B cell (primary cell): ENCODE results near the gene HOXB1. TPM values are rescaled to one million over a fixed set of nuclear protein-coding genes. Genes with fewer than 3 reads are reported as not detected.
A peak's percentile ranks its signal among the peaks of the same experiment; 100 is the strongest.

Experiments
- ATAC-seq: fragments of 200-7000 bp; cut with Tn5 transposase; one replicate; pipeline ENCODE4 v1.10.0; 2021; ENCODE audit warnings: low read depth, mild to moderate bottlenecking, moderate number of reproducible peaks, moderate library complexity
- CTCF ChIA-PET: fragments of 350-600 bp; sonication (Branson Sonifier 250); formaldehyde crosslinking; loops from one replicate; lab custom pipeline; 2021; ENCODE audit warnings: antibody characterized with exemption, inconsistent platforms; lab: Charles Lee
- POLR2A ChIA-PET: fragments of 350-600 bp; sonication (Branson Sonifier 250); formaldehyde crosslinking; loops from one replicate; lab custom pipeline; 2021; ENCODE audit warnings: antibody characterized with exemption; lab: Charles Lee
- DNase-seq: peaks from one replicate; pipeline ENCODE4 v3.0.0; 2013
- H2AFZ ChIP-seq: 2 replicates; pipeline ENCODE4 v1.6.1; 2012; ENCODE audit warnings: mild to moderate bottlenecking, low read depth, low read length; ENCODE audit not compliant: insufficient read depth, poor library complexity, severe bottlenecking
- H3K27ac ChIP-seq, 2 donors: 1 replicate in 1 of 2; 2 replicates in 1 of 2; pipeline ENCODE4 v1.5.1; 2012 to 2013; ENCODE audit warnings: low read length in 2 of 2, mild to moderate bottlenecking in 2 of 2, moderate library complexity in 1 of 2
- H3K27me3 ChIP-seq, 4 experiments: fragments of 200-600 bp in 1 of 4; sonication (generic) in 1 of 4; replicated peaks in 1 of 4; 1 replicate in 2 of 4; 2 replicates in 2 of 4; pipeline versions ENCODE4 v1.6.1 to v1.7.0; 2013 to 2016; ENCODE audit warnings: low read length in 3 of 4, mild to moderate bottlenecking in 2 of 4, mixed read lengths in 1 of 4, moderate library complexity in 1 of 4; ENCODE audit not compliant: insufficient read depth in 4 of 4, control insufficient read depth in 3 of 4; ENCODE audit errors: control extremely low read depth in 1 of 4
- H3K36me3 ChIP-seq, 2 experiments: replicated peaks in 1 of 2; 1 replicate in 1 of 2; 2 replicates in 1 of 2; pipeline versions ENCODE4 v1.6.1 to v1.7.1; 2013; ENCODE audit warnings: low read length in 1 of 2; ENCODE audit not compliant: insufficient read depth in 2 of 2, control insufficient read depth in 1 of 2; ENCODE audit errors: control extremely low read depth in 1 of 2, extremely low read depth in 1 of 2
- H3K4me1 ChIP-seq, 2 donors: fragments of 200-600 bp in 1 of 2; sonication (generic) in 1 of 2; 1 replicate in 1 of 2; 2 replicates in 1 of 2; pipeline versions ENCODE4 v1.5.1 to v1.6.1; 2013 to 2017; ENCODE audit warnings: low read length in 2 of 2; ENCODE audit not compliant: control insufficient read depth in 2 of 2, insufficient read depth in 2 of 2
- H3K4me2 ChIP-seq: replicated peaks from 2 replicates; pipeline ENCODE3; 2012; ENCODE audit warnings: mild to moderate bottlenecking, low read depth, low read length; ENCODE audit not compliant: poor library complexity, severe bottlenecking
- H3K4me3 ChIP-seq, 5 experiments: fragments of 200-600 bp in 1 of 5; sonication (generic) in 1 of 5; 1 replicate in 3 of 5; 2 replicates in 2 of 5; pipeline versions ENCODE4 v1.5.1 to v1.7.0; 2011 to 2016; ENCODE audit warnings: low read length in 4 of 5, mild to moderate bottlenecking in 4 of 5, low read depth in 2 of 5, control low read depth in 1 of 5, moderate library complexity in 1 of 5; ENCODE audit not compliant: insufficient read depth in 1 of 5; ENCODE audit errors: control extremely low read depth in 1 of 5, extremely low read depth in 1 of 5
- H3K79me2 ChIP-seq: fragments of 200-600 bp; sonication (generic); one replicate; pipeline ENCODE4 v1.6.0; 2016; ENCODE audit warnings: low read length; ENCODE audit not compliant: control insufficient read depth, insufficient read depth
- H3K9ac ChIP-seq: fragments of 200-600 bp; sonication (generic); 2 replicates; pipeline ENCODE4 v1.6.1; 2017; ENCODE audit warnings: mild to moderate bottlenecking, low read length, moderate library complexity
- H3K9me3 ChIP-seq, 3 donors: one replicate each; pipeline versions ENCODE4 v1.6.1 to v1.7.1; 2013; ENCODE audit warnings: low read length in 2 of 3; ENCODE audit not compliant: control insufficient read depth in 2 of 3, insufficient read depth in 1 of 3; ENCODE audit errors: control extremely low read depth in 1 of 3
- H4K20me1 ChIP-seq: 2 replicates; pipeline ENCODE4 v1.6.0; 2012; ENCODE audit warnings: mild to moderate bottlenecking, low read length; ENCODE audit not compliant: insufficient read depth, control insufficient read depth, poor library complexity, severe bottlenecking
- H3K27ac Mint-ChIP-seq: one replicate; pipeline ENCODE4 v1.8.0; 2021; ENCODE audit warnings: mixed read lengths
- H3K27me3 Mint-ChIP-seq: one replicate; pipeline ENCODE4 v1.8.0; 2021; ENCODE audit warnings: mixed read lengths
- H3K4me1 Mint-ChIP-seq: one replicate; pipeline ENCODE4 v1.8.0; 2021; ENCODE audit warnings: mixed read lengths
- H3K4me3 Mint-ChIP-seq: one replicate; pipeline ENCODE4 v1.8.0; 2021; ENCODE audit warnings: mixed read lengths
- H3K9me3 Mint-ChIP-seq: one replicate; pipeline ENCODE4 v1.8.0; 2022; ENCODE audit warnings: mixed read lengths; ENCODE audit not compliant: insufficient read depth
- CTCF ChIP-seq: fragments of 200-600 bp; IDR thresholded peaks from one replicate; pipeline ENCODE4 v1.8.0; 2022; ENCODE audit warnings: antibody characterized with exemption, mild to moderate bottlenecking
- EZH2 ChIP-seq: IDR thresholded peaks from 2 replicates; pipeline ENCODE4 v1.6.1; 2012; ENCODE audit warnings: borderline replicate concordance, low read depth, mild to moderate bottlenecking, moderate library complexity, low read length; ENCODE audit not compliant: insufficient read depth, poor library complexity, severe bottlenecking
- WGBS: methylation state at CpG from one replicate; pipeline ENCODE4 v1.1.5; 2013; ENCODE audit warnings: missing lambda C conversion rate; ENCODE audit not compliant: insufficient coverage; 5-methylcytosine and 5-hydroxymethylcytosine counted together
- intact Hi-C: fragments of 100-400 bp; cut with micrococcal nuclease; formaldehyde crosslinking; loops from one replicate; pipeline ENCODE4 v1.10.0; 2022
- polyA plus RNA-seq: library from polyadenylated mRNA; depleted of rRNA; stranded (reverse); fragments of >200 nt; gene quantifications from 2 replicates; pipeline ENCODE4 v1.2.3, GENCODE V29; 2012
- total RNA-seq, 2 donors: library from RNA; stranded (reverse); fragments of 120-200 nt in 1 of 2; gene quantifications; 1 replicate in 1 of 2; 2 replicates in 1 of 2; pipeline versions ENCODE4 v1.2.3 to v1.2.4, GENCODE V29; 2013 to 2022

The HOXB1 gene
- total and polyA plus RNA-seq, 2 donors (not counting 1 experiment from before 2014, with no cell fraction given) = not detected

DNA sequence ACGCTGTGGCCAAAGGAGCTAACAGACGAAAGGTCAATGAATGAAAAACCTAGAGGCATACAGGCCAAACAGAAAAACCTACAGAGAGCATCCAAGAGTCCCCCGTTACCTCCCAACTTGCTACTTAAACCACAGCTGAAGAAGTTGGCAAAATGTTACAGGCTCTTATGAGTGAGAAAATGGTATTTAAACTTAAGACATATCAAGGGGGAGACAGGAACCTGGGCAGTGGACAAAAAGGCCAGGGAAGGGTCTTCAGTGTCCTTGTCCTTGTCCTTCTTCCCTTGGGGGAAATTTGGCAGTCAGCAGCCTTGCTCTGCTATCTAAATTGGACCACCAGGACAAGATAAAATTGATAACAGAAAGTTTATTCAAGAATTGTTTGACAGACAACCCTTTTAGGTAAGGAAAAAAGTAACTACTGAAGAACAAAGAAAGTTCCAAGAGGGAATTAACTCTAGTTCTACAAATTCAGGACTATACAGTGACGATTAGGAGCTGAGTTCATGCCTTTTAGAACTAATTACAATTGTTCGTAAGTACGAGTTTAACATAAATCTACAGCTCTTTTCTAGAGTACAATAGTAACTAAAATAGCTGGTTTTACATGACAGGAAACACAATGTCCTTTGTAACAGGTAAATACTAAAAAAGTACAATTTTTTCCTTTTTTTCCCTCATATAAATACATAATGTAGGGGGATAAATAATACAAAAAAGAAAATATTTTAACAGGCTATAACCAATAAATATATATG lies 17.9 kb upstream of the HOXB1 start:
- DNase-seq = no peak
- Mint-ChIP-seq H3K4me3 (no peak overlapping the region), H3K27me3 (peaks cover 42% of the 10 kb centered on the region), H3K27ac (no peak overlapping the region), H3K4me1 (peaks cover 13% of the 10 kb centered on the region), H3K9me3 (no peaks in the 10 kb centered on the region)
- ChIA-PET CTCF (interaction anchor here (0.6 to 1.1 kb wide), 2 partner anchors 197 to 292 kb away, joined by 4 read pairs; no protein-coding TSS in a partner anchor), POLR2A (no interaction called here)
- peak overlapping the region; percentile 61 for H3K4me2 ChIP-seq
- peak overlapping the region; percentile 24 for H2AFZ ChIP-seq
- no peaks in the 10 kb centered on the region for H3K36me3 ChIP-seq
- H3K9ac ChIP-seq = peak overlapping the region; percentile 36
- no peak overlapping the region for H3K27ac ChIP-seq
- no peaks in the 10 kb centered on the region for H3K79me2 ChIP-seq
- H3K4me1 ChIP-seq = peaks cover 23 to 27% of the 10 kb centered on the region in 2 donors
- TF ChIP-seq EZH2 (no peak), CTCF (no peak)
- no CpG with 5 or more reads among the region's 6 CpGs for WGBS
- peak overlapping the region in 1 of 5 experiments; percentile 25 for H3K4me3 ChIP-seq
- ATAC-seq = no peak
- H3K27me3 ChIP-seq = peaks cover 0 to 34% (median 12%) of the 10 kb centered on the region in 4 experiments
- H3K9me3 ChIP-seq = peaks cover 0 to 3% (median 0%) of the 10 kb centered on the region in 3 donors
- intact Hi-C loops = loop anchor here (10.0 kb wide), 1 partner anchor 54 kb away; no protein-coding TSS in a partner anchor
- no peaks in the 10 kb centered on the region for H4K20me1 ChIP-seq
